ENCODE results near the gene GDAP2.

DNA sequence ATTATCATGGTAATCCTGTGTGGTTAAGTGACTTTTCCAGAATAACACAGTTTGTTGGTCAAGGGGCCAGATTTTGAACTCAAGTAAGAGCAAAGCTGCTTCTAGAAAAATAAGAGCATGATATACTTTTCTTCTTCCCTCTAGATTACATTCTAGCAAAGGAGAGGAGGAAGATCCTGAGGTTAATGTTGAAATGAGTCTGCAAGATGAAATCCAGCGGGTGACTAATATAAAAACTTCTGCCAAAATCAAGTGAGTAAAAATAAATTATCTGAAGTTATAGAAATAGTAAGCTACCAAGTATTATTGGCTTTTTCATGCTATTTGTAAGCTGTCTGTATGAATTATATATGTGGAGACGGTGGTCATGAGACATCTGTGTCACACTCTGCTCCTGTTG, 12.9 kb upstream of the GDAP2 start:
- TF ChIP-seq, protein P1, sequence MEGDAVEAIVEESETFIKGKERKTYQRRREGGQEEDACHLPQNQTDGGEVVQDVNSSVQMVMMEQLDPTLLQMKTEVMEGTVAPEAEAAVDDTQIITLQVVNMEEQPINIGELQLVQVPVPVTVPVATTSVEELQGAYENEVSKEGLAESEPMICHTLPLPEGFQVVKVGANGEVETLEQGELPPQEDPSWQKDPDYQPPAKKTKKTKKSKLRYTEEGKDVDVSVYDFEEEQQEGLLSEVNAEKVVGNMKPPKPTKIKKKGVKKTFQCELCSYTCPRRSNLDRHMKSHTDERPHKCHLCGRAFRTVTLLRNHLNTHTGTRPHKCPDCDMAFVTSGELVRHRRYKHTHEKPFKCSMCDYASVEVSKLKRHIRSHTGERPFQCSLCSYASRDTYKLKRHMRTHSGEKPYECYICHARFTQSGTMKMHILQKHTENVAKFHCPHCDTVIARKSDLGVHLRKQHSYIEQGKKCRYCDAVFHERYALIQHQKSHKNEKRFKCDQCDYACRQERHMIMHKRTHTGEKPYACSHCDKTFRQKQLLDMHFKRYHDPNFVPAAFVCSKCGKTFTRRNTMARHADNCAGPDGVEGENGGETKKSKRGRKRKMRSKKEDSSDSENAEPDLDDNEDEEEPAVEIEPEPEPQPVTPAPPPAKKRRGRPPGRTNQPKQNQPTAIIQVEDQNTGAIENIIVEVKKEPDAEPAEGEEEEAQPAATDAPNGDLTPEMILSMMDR (IDR thresholded peaks at IDR 0.05) = no peak
- TF ChIP-seq POLR2A (IDR thresholded peaks at IDR 0.05) = no peak
